ENCODE data around the gene CRTAC1.

- TF ChIP-seq, protein P1, sequence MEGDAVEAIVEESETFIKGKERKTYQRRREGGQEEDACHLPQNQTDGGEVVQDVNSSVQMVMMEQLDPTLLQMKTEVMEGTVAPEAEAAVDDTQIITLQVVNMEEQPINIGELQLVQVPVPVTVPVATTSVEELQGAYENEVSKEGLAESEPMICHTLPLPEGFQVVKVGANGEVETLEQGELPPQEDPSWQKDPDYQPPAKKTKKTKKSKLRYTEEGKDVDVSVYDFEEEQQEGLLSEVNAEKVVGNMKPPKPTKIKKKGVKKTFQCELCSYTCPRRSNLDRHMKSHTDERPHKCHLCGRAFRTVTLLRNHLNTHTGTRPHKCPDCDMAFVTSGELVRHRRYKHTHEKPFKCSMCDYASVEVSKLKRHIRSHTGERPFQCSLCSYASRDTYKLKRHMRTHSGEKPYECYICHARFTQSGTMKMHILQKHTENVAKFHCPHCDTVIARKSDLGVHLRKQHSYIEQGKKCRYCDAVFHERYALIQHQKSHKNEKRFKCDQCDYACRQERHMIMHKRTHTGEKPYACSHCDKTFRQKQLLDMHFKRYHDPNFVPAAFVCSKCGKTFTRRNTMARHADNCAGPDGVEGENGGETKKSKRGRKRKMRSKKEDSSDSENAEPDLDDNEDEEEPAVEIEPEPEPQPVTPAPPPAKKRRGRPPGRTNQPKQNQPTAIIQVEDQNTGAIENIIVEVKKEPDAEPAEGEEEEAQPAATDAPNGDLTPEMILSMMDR (optimal IDR thresholded peaks at IDR 0.05 in 1 of 3, IDR thresholded peaks at IDR 0.05 in 1 of 3, conservative IDR thresholded peaks at IDR 0.05 in 1 of 3; ENCODE audit: extremely low read depth in 1 of 3, insufficient read depth in 2 of 3, low read length in 3 of 3), result no peak
- no peak for TF ChIP-seq EZH2 (IDR thresholded peaks at IDR 0.05; ENCODE audit: low read length)
These were observed 201.7 kb downstream of the CRTAC1 start for GRCh38 chr10:97828721-97829120.

Measured in keratinocyte (primary cell).